ENCODE measurements around the gene ACSL5. TPM values are rescaled to one million over a fixed set of nuclear protein-coding genes. Genes with fewer than 3 reads are reported as not detected.

The ACSL5 gene
- total and polyA plus RNA-seq, 2 of the 4 experiments (the other 2 are of a cell fraction): 0.87 to 1.3 TPM

DNA sequence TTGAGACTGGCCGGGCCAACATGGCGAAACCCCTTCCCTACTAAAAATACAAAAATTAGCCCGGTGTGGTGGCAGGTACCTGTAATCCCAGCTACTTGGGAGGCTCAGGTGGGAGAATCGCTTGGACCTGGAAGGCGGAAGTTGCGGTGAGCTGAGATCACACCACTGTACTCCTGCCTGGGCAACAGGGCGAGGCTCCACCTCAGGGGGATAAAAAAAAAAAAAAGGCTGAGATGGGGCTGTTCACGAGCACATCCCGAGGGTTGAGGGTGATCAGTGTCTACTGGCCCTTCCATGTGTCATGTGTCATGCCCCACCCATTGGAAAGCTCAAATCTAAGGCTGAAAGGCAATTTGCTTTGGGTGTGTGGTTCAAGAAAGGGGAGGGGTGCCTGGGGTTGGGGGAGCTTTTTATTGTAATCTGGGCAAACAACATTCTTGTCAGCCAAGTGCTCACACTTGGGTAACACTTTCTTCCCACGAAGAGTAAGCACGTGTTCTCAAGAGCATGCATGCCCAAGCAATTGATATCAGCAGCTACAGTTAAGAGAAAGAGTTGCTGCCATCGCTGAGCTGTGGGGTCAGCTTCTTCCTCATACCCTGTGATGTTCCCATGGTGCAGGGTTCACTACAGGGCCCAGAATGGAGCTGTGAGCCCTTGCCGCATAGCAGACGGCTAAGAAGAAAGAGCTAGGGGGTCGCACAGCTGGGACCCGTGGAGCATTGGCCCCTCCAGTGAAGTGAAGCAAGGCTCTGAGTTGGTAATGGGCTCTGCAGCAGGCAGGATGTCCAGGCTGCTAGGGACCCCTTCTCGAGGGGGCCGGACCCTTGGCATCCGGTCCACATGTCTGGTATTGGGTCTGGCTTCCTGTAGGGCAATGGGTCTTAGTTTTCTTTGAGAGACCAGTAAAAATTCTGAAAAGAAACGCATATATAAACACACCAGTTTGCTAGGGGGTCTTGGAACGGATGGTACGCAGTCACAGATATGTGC is 9.9 kb upstream of the ACSL5 start:
- BruUV-seq (replicated peaks): no TSS peak
- DNase-seq (no peak), ATAC-seq (ENCODE audit: low read depth) (no peak)
- CTCF ChIA-PET: interaction anchor here (0.6 kb wide), 1 partner anchor 101 kb away, joined by 3 read pairs; no protein-coding TSS in a partner anchor
- Histone ChIP-seq H2BK15ac (ENCODE audit: low read depth, low read length) (no peak overlapping the region), H3K9ac (ENCODE audit: low read depth, low read length) (no peak overlapping the region), H3K4me2 (ENCODE audit: low read depth, low read length) (no peak overlapping the region), H3K9me3 (ENCODE audit: control insufficient read depth, insufficient read depth, low read length) (no peaks in the 10 kb centered on the region), H2BK20ac (ENCODE audit: low read depth, low read length) (no peak overlapping the region), H4K91ac (ENCODE audit: insufficient read depth, low read depth, low read length) (no peak overlapping the region), H3K23ac (ENCODE audit: low read depth, low read length) (no peak overlapping the region), H3K4me3 (ENCODE audit: insufficient read depth, low read depth, low read length) (no peak overlapping the region), H2AFZ (replicated peaks; ENCODE audit: low read length, poor library complexity) (no peak overlapping the region), H3K14ac (replicated peaks; ENCODE audit: low read depth, low read length) (no peak overlapping the region), H2BK120ac (ENCODE audit: low read depth, low read length) (no peak overlapping the region), H3K4ac (ENCODE audit: low read depth, low read length) (no peak overlapping the region), H4K8ac (ENCODE audit: low read depth in 2 of 2, low read length in 2 of 2) (no peak overlapping the region), H3K9me1 (ENCODE audit: insufficient read depth, low read length) (no peaks in the 10 kb centered on the region), H3K79me1 (ENCODE audit: low read depth in 1 of 2, low read length in 2 of 2) (no peaks in the 10 kb centered on the region), H4K20me1 (ENCODE audit: insufficient read depth, low read length) (no peaks in the 10 kb centered on the region), H4K5ac (ENCODE audit: low read depth, low read length) (no peak overlapping the region), H3K36me3 (ENCODE audit: control insufficient read depth, insufficient read depth, low read length) (no peaks in the 10 kb centered on the region), H3K56ac (ENCODE audit: extremely low read depth, insufficient read depth, low read length) (no peak overlapping the region), H3K27ac (ENCODE audit: insufficient read depth, low read length) (no peak overlapping the region), H3K18ac (ENCODE audit: low read depth, low read length) (no peak overlapping the region), H2AK5ac (ENCODE audit: low read depth, low read length) (no peak overlapping the region), H3K27me3 (ENCODE audit: control insufficient read depth, insufficient read depth, low read length) (peaks cover 1% of the 10 kb centered on the region), H2BK5ac (ENCODE audit: low read depth, low read length, poor library complexity, severe bottlenecking) (no peak overlapping the region), H2AK9ac (replicated peaks; ENCODE audit: low read depth, low read length, poor library complexity) (no peak overlapping the region), H3K4me1 (ENCODE audit: control insufficient read depth, insufficient read depth, low read length) (0 out of 2 replicates have a peak, but pooled peaks cover 1% of the 10 kb centered on the region)
- in situ Hi-C loops (cut with MboI; ENCODE audit: low sequenced_read_pairs): no loop called here
- intact Hi-C loops (cut with micrococcal nuclease): no loop called here
- dilution Hi-C loops (cut with HindIII; ENCODE audit: low sequenced_read_pairs, unreplicated experiment): no loop called here
- WGBS, 2 experiments (ENCODE audit: extremely low coverage in 2 of 2, insufficient read length in 1 of 2): 75% methylated on average over 5 of the region's 22 CpGs; no CpG with 5 or more reads in 1 of the 2 experiments
- TF ChIP-seq, protein P1, sequence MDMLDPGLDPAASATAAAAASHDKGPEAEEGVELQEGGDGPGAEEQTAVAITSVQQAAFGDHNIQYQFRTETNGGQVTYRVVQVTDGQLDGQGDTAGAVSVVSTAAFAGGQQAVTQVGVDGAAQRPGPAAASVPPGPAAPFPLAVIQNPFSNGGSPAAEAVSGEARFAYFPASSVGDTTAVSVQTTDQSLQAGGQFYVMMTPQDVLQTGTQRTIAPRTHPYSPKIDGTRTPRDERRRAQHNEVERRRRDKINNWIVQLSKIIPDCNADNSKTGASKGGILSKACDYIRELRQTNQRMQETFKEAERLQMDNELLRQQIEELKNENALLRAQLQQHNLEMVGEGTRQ (IDR thresholded peaks at IDR 0.05; ENCODE audit: low read depth, low read length): no peak
- TF ChIP-seq CHD1 (IDR thresholded peaks at IDR 0.05; ENCODE audit: low read depth, low read length): no peak
- no peak for TF ChIP-seq BHLHE40 (IDR thresholded peaks at IDR 0.05; ENCODE audit: low read depth, low read length)
- no peak for TF ChIP-seq CEBPB (IDR thresholded peaks at IDR 0.05; ENCODE audit: low read depth, low read length)
- no peak for TF ChIP-seq MAFK (IDR thresholded peaks at IDR 0.05; ENCODE audit: low read depth, low read length)
- TF ChIP-seq MAZ (IDR thresholded peaks at IDR 0.05; ENCODE audit: borderline replicate concordance, low read depth, low read length): no peak
- TF ChIP-seq, protein P2, sequence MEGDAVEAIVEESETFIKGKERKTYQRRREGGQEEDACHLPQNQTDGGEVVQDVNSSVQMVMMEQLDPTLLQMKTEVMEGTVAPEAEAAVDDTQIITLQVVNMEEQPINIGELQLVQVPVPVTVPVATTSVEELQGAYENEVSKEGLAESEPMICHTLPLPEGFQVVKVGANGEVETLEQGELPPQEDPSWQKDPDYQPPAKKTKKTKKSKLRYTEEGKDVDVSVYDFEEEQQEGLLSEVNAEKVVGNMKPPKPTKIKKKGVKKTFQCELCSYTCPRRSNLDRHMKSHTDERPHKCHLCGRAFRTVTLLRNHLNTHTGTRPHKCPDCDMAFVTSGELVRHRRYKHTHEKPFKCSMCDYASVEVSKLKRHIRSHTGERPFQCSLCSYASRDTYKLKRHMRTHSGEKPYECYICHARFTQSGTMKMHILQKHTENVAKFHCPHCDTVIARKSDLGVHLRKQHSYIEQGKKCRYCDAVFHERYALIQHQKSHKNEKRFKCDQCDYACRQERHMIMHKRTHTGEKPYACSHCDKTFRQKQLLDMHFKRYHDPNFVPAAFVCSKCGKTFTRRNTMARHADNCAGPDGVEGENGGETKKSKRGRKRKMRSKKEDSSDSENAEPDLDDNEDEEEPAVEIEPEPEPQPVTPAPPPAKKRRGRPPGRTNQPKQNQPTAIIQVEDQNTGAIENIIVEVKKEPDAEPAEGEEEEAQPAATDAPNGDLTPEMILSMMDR (conservative IDR thresholded peaks at IDR 0.05; ENCODE audit: low read depth, low read length): no peak
- POLR2A ChIA-PET (ENCODE audit: unreplicated experiment): no interaction called here

Data from IMR-90 (cell line).